GM21786 (cell line): ENCODE data around the gene SAMD4A.

ENCODE experiments used
- ATAC-seq: cut with Tn5 transposase; IDR thresholded peaks from one replicate; pipeline ENCODE4 v1.9.1; 2021; ENCODE audit not compliant: unreplicated experiment

SAMD4A gene

DNA sequence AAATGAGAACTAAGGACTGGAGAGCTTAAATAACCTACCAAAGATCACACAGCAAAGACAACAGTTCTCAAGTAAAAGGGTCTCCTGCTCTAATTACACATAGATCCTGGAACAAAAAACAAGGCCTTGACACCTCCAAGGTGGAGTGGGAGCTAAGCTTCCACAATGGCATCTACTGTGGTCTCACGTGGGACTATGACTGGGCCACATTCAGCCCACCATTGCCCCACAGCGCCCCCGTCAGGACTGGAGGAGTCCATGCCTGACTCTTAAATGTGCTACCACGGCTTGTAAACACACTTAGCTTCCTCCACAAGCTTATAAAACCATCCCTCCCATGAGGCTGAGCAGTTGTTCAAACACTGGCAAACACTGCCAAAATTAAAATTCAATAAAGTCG is 247.1 kb downstream of the SAMD4A start:
- no peak for ATAC-seq

DNA sequence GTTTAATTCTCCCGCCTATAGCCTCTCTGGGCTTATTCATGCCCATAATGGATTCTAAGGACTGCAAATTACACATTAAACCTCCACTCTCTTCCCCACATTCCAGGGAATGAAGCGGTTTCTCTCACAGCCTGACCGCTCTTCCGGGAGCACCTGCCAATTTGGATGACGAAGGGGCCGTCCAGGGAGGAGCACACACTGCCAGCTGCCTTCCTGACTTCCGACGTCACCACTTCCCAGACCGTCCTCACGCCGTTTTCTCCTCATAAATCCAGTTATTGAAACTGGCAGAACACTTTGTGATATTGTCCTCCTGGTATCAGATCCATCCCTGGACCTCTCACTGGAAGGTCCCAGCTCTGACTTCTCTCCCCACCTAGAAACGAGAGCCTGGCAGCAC is 248.1 kb downstream of the SAMD4A start:
- ATAC-seq, result no peak

DNA sequence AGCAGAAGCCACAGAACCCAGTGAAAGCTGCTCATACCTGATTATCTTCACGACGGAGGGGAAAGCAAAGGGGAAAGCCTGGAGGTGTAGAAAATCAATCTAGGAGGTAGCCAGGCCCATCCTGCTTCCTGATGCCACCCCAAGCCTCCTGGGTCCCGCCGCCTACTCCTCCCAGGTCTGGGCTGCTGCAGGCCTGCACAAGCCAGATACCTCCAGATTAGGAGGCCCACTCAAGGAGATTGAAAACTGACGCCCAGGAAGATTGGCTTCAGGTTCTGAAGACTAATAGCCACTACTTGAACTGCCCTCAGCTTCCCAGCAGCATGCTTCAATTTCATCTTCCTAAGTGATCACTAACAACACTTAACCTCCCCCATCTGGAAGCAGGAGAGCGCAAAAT is 248.6 kb downstream of the SAMD4A start:
- no peak for ATAC-seq

DNA sequence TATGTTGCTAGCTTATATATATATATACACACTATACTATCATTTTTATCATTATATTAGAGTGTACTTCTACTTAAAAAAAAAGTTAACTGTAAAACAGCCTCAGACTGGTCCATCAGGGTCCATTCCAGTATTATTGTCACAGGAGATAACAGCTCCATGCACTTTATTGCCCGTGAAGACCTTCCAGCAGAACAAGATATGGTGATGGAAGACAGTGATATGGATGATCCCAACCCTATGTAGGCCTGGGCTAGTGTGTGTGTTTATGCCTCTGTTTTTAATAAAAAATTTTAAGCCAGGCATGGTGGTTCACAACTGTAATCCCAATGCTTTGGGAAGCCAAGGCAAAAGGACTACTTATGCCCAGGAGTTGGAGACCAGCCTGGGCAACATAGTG is 249.5 kb downstream of the SAMD4A start:
- no peak for ATAC-seq

DNA sequence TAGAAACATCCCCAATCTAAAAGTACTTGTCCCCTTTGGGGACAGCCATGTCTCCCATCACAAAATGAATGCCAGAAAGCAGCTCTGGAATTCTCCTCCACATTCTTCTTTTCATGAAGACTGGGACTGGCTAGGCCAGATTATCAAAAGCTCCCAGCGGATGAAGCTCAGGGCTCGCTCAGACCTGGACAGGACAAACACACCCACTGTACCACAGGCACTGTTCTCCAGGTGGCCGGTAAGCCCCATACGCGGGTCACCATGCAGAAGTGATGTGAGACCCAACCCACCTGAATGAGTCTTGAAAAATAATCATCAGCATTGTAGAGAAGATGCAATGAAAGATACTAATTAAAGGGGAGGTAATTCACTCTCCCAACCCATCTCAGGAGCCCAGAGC is 250.6 kb downstream of the SAMD4A start:
- no peak for ATAC-seq

DNA sequence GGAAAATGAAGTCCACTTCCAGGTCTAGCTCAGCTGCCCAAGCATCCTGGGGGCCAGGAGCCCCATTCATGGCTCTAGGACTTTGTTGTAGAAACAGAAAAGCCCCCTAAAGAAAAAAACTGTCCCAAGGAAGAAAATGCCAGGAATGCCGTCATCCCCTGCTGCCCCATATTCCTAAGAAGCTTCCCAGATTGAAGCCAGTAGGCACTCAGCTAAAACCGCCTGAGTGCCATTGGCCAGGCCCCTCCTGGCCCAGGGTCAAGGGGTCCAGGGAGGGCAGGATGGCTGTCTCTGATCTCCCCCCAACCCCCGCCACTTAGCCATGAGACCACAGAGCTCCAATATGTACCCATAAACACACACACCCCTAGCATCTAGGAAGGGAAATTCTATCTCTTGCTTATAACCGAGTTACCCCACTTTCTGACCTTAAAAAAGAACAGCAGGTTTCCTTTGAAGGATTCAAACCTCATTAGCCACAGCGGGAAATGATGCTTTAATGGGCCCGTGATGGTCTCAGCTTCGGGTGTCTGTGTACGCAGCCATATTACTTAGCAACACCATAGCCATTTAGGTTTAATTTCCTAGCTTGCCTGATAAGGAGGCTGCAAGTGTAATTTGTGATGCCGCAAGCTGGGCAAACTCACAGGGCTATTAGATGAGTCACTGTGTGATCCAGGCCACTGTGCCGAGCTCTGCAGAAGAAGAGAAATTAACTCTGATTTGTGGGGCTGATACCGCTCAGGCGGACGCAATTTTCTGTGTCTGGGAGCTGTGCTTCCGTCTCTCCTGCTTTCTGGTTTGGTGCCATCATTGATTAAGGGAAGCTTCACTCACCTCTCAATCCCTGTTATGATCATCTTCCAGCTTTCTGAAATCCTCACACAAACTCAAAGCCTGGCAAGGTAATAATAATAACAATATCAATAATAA is 251.5 kb downstream of the SAMD4A start:
- no peak for ATAC-seq

DNA sequence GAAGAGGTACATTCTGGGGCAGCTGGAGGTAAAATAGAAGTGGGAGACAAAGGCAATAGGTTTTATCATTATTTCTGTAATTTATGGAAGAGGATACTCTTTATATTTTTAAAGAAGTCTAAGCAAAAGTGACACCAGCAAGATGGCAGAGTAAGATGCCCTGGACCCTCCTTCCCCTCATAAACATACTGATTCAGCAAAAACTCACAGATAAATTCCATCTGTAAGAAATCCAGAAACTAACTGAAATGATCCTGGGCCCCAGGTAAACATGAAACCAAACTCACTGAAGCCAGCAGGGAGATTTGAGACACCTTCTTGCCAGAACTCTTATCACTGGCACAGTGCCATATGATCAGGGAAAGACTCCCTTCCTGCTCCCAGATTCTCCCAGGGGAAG is 255.8 kb downstream of the SAMD4A start:
- ATAC-seq, result no peak

DNA sequence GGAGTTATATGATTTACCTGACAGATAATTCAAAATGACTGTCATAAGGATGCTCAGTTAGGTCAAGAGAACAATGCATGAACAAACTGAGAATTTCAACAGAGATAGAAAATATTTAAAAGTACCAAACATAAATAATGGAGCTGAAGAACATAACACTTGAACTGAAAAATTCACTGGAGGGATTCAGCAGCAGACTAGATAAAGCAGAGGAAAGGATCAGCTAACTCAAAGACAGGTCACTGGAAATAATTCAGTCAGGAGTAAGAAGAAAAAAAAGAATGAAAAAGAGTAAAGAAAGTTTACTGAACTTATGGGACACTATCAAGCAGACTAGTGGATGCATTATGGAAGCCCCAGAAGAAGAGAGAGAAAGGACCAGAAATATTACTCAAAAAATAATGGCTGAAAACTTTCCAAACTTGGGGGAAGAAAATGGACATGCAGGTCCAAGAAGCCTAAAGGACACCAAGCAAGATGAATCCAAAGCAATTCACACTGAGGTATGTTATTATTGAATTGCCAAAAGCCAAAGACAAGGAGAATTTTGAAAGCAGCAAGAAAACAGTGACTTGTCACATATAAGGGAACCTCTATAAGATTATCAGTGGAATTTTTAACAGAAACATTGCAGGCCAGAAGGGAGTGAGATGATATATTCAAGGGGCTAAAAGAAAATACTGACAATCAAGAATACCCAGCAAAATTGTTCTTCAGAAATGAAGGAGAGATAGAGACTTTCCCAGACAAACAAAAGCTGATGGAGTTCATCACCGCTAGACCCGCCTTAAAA is 257.0 kb downstream of the SAMD4A start:
- ATAC-seq, result no peak

DNA sequence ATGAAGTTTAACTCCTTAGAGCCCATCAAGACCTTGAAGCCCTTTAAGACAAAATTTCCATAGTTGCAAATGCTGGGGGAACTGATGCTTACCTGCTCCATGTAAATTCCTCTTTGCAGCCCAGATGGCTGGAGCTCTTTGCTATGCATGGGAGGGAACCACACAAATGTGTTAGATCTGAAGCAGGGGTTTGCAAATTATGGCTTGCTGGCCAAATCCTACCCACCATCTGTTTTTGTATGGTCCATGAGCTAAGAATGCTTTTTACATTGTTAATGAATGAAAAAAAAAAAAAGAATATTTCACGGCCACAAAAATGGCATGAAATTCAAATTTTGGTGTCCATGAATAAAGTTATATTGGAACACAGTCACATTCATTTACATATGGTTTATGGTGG is 261.1 kb downstream of the SAMD4A start:
- no peak for ATAC-seq

DNA sequence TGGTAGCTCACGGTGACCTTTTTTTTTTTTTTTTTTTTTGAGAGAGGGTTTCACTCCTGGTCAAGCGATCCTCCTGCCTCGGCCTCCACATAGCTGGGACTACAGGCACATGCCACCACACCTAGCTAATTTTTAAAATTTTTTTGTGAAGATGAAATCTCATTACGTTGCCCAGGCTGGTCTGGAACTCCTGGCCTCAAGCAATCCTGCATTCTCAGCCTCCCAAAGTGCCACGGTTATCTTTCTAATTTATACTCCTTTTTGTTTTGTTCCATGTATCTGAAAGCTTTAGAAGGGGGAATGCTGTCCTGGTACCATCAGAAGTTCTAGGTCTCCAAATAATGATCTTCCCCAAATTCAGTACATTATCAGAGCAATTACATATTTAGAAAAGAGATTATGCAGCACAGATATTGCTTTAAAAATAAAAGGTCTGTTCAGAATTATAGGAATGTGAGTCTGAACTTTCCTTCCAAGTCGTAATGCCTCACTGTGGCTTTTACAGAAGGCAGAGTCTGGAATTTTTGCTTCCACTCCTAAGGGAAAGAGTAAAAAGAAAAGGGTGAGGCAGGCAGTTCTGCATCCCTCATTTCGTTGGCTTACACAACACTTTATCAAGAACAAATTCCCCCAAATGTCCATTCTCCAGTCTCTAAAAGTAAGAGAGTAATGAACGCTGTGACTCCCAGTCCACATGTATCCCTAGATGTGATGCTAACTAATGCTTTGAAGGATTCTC is 262.7 kb downstream of the SAMD4A start:
- ATAC-seq, result no peak

DNA sequence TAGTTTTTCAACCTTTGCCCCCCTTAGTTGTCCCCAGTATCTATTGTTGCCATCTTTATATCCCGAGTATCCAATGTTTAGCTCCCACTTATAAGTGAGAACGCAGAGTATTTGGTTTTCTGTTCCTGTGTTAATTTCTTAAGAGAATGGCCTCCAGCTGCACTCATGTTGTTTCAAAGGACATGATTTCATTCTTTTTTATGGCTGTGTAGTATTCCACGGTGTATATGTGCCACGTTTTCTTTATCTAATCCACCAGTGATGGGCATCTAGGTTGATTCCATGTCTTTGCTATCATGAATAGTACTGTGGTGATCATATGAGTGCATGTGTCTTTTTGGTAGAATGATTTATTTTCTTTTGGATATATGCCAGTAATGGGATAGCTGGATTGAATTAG is 263.7 kb downstream of the SAMD4A start:
- no peak for ATAC-seq

DNA sequence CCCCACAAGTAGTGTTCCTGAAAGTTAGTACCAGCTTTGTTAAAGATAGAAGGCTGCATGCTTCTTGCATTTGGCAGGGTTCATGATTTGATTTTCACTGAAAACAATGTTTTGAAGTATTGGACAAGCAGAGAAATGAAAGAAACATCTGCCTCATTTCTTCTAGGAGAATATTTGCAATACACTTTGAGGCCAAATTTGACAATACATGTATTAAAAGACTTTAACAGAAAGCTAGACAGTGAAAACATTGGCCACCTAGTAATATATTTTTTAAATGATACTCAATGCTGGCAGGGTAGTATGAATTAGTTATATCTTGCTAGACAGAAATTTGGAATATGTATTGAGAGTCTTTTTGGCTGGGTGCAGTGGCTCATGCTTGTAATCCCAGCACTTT is 267.2 kb downstream of the SAMD4A start:
- ATAC-seq, result no peak

DNA sequence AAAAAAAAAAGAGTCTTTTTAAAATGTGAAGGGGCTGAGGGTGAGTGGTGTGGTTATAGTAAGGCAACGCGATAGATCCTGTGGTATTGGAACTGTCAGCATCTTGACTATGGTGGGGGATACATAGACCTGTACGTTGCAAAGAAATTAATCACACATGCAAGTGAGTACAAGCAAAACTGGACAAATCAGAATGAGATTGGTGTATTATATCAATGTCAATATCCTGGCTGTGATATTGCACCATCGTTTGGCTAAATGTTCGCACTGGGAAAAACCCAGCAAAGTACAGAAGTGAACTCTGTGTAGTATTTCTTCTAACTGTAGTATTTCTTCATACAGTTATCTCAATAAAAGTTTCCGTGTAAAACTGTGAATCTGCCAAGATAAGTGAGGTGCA is 267.8 kb downstream of the SAMD4A start:
- ATAC-seq, result no peak

DNA sequence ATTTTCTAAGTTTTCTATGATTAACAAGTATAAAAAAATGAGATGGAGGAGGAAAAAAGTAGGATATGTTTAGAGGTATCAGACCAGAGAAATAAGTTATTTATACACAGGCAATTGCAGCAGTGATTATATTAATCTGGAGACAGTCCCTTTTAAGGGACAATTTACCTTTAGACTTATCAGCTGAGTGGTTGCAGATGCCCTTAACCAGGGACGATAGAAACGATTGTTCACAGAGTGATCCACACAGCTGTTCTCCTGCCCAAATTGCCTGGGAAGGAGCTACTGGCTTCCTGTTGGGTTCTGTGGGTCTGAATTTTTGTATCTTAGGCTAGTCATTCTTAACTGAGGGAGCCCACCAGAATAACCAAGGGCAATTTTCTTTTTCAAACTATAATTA is 269.3 kb downstream of the SAMD4A start:
- ATAC-seq, result no peak

DNA sequence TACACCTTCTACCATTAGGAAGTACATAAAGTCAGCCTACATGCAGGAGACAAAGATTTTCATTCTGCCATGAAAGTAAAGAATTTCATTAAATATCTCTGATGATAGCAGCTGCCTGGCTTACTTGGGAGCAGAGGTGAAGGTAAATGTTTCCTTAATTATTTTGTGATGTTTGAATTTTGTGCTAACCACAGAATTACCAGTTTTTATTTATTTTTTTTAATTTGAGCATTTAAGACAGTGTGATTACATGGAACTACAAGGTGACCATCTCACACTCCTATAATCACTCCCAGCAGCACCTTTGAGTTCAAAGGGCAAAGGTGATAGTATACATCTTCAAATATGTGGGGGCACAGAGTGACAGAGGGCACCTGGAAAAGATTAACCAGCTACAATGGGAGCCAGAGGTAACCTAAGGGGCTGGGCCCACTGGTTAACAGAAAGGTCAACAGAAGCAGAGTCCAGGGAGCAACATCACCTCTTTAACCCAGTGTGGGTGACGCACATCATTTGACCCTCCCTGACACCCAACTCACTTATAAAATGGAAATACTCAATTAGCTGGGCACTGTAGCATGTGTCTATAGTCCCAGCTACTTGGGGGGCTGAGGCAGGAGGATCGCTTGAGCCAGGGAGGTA is 270.7 kb downstream of the SAMD4A start:
- no peak for ATAC-seq

DNA sequence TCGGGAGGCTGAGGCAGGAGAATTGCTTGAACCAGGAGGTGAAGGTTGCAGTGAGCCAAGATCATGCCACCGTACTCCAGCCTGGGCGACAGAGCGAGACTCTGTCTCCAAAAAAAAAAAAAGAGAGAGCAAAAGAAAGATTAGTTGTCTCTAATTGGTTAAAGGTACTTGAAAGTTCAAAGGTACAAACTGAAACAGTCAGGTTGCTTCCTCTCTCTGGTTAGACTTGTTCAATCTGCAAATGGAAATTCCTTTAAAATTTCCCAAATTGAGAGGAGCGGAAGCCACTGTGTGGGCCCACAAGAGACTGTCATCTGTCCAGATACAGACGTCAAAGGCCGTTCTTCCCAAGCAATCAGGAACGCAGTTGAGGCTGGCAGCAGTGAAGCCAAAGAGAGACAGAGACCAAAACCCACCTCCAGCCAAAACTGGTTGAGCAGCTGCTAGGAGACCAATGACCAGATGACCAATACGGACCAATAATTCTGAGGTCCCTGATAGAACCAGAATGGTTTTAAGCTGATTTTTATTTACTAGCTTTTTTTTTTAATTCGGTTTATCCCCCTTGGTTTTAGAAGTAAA is 272.1 kb downstream of the SAMD4A start:
- no peak for ATAC-seq

DNA sequence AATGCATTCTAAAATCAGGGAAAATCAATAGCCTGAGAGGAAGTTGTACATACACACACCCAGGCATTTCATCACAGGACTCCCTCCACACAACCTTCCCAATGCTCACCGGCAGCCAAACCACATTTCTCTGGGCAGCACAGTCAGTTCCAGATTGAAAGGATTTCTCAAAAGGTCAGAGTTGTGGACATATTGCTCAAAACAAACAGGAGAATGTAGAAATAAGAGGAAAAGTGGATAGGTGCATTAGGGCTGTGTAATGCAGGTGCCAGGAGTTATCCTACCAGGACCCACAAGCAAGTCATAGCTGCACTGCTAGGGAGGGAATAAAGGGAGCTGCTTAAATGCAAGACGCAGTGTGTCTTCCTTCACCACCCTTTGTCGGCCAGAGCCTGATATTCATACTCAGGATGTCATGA is 272.8 kb downstream of the SAMD4A start:
- no peak for ATAC-seq

DNA sequence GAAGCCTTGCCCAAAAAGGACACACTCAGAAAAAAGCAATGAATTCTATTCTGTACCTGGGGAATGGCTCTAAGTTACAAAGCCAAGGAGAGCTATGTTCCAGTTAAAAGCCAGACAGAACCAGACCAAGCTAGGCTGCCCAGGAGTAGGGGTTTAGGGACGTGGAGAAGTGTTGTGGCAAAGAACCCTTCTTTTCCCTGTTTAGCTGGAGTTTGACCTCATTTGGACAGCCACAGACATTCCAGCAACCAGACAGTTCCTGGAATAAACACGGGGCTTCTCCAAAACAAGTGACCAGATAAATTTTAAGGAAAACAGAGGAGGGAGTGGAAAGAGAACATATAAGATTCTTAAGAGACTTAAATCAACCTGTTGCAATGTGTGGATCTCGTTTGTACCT is 273.4 kb downstream of the SAMD4A start:
- ATAC-seq, result no peak

DNA sequence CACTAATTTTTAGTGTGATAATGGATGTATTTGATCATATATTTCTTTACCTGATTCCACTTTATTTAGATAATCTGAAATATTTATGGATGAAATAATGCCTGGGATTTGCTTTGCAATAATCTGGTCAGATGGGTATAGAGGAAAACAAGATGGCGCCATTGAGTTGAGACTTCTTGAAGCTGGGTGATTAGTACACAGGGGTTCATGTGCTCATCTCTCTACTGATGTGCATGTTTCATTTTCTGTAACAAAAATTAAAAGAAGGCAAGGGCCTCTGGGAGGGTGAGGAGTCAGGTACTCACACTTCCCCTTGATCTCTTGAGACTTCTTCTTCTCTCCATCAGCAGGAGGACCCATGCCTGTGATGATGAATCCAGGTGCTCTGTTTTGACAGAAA is 273.9 kb downstream of the SAMD4A start:
- no peak for ATAC-seq
